ENCODE measurements around the gene SPEF1.
"Not testable (repeated sequence)": the region's sequence is repeated elsewhere in the genome, so short reads cannot be mapped to it uniquely, and the experiment has no call there.

Gene SPEF1

DNA sequence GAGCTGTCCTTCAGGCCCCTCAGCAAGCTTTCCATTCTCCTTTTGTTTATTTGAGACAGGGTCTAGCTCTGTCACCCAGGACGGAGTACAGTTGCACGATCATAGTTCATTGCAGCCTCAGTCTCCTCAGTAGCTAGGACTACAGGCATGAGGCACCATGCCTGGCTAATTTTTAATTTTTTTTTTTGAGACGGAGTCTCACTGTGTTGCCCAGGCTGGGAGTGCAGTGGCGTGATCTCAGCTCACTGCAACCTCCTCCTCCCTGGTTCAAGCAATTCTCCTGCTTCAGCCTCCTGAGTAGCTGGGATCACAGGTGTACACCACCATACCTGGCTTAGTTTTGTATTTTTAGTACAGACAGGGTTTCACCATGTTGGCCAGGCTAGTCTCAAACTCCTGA, 8.0 kb upstream of the SPEF1 start:
- in situ Hi-C loops (cut with MboI; ENCODE audit: low sequenced_read_pairs) = not testable (repeated sequence)

DNA sequence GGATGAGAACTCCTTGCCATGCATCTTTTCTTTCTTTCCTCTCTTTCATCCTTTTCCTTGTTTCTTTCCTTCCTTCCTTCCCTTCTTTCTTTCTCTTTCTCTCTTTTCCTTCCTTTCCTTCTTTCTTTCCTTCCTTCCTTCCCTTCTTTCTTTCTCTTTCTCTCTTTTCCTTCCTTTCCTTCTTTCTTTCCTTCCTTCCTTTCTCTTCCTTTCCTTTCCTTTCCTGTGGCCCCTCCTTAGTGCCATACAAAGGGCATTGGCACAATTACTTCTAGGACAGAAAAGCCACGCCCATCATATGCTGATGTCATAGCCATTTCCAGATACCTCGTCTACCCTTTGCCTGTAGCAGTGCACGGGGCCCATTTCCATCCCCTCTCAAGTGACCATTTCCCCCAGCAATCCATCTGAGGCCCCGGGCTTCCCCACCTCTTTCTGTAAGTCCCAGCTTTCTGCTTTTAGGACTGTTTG, 7.5 kb upstream of the SPEF1 start:
- in situ Hi-C loops (cut with MboI; ENCODE audit: low sequenced_read_pairs) = no loop called here

DNA sequence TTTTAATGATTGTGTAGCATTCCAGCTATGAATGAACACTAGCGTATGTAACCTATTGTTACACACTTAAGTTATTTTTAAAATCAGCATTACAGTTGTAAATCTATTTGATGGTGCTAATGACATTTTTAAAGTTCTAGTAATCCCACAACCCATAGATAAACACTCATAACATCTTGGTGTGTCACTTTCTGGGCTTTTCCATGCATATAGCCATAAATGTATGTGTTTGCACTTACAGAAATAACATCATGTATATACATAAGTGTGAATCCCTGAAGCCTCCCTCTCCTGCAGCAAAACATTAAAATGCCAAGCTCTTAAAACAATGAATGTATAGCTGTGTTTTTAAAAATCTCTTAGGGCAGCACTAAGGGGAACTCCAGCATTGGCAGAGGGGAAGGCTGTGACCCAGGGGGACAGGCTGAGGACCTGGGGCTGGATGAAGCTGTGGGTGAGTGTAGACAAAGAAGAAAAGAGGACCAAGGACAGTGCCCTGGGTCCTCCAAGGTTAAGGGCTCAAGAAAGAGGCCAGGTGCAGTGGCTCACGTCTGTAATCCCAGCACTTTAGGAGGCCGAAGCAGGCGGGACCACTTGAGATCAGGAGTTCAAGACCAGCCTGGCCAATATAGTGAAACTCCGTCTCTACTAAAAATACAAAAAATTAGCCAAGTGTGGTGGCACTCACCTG, 6.2 kb upstream of the SPEF1 start:
- in situ Hi-C loops (cut with MboI; ENCODE audit: low sequenced_read_pairs) = no loop called here

DNA sequence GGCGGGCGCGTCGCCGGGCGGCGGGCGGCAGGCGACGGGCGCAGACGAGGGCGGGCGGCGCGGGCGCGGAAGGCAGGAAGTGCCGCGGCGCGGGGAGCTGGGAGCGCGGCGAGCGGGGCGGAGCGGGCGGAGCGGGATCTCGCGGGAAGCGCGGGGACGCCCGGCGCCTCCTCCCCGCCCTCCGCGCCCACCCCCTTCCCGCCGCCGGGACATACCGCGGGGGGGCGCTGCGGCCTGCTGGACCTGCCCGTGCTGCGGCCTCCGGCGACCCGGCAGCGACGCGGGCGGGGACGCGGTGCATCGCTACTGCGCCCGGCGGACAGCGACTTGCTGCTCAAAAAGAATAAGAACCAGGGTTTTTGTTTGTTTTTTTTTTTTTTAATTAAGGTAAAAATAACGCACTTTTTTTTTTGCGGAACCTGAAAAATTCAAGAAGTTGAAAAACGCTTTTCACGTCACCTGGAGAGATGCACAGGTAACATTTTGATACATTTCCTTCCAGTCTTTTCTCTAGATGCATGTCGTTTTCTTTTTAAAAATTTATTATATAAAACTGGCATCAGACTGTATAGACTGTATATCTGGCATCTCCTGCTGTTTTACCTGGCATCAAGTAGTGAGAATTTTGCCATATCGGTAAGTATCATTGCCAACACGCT, 5.5 kb upstream of the SPEF1 start, which contains the start of gene CENPB:
Gene CENPB (minus strand): TSS at position 76 of the 659 bp plus-strand sequence. CDS start 257 bp downstream, outside the sequence.
- in situ Hi-C loops (cut with MboI; ENCODE audit: low sequenced_read_pairs) = no loop called here

DNA sequence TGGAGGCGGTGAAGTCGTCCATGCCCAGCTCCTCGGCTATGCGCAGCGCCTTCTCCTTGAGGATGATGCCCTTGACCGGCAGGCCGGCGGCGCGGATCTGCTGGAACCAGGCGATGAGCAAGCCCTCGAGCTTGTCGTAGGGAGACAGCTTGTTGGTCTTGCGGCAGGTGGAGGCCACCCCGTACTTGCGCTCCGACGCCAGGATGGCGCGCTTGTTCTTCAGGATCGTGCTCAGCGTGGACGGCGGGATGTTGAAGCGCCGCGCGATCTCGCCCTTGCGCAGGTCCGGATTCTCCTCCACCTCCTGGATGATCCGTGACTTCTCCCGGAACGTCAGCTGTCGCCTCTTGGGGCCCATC, 4.9 kb upstream of the SPEF1 start:
- in situ Hi-C loops (cut with MboI; ENCODE audit: low sequenced_read_pairs) = no loop called here

DNA sequence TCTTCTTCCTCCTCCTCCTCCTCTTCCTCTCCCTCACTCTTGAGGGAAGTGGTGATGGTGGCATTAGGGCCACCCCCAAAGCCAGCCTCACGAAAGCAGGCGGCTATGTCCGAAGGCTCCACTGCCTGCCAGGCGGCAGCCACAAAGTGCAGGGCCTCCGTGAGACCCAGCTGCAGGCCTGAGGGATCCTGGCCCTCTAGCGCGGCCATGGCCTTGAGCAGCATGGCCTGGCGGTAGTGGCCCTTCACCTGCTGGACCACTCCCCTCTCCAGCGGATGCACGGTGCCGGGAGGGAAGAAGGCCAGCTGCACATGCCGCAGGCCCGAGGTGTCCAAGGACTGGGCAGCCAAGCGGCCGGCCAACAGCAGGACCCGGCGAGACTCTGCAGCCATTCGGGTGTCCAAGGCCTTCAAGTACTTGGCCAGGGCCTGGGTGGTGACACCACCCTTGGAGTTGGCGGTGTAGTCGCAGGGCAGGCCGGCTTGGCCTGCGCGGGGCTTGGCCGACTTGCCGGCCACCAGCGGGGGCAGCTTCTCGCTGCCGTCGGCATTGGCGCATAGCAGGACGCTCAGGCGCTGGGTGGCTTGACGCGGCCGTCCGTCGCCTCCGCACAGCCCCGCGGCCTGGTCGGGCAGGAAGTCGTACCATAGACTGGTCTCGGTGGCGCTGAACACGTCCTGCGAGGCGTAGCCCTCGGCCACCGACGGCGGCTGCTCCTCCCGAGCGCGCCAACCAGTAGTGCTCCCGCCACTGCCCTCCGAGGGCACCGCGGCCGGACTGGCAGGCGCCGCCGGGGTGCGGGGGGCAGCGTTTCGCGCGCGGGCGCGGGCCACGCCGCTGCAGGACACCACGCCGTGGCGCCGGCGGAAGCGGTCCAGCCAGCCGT, 4.2 kb upstream of the SPEF1 start:
- in situ Hi-C loops (cut with MboI; ENCODE audit: low sequenced_read_pairs) = no loop called here

DNA sequence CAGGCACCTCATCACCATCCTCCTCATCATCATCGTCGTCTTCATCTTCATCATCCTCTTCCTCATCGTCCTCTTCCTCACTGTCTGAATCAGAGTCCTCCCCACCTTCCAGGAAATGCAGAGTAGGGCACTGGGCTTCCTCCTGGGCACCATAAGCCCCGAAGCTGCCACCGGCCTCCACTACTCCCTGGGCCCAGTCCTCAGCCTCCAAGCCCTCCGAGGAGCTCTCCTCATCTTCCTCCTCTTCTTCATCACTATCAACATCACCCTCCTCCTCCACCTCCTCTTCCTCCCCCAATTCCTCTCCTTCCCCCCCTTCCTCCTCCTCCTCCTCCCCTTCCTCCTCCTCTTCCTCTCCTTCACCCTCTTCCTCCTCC, 3.6 kb upstream of the SPEF1 start:
- in situ Hi-C loops (cut with MboI; ENCODE audit: low sequenced_read_pairs) = no loop called here

DNA sequence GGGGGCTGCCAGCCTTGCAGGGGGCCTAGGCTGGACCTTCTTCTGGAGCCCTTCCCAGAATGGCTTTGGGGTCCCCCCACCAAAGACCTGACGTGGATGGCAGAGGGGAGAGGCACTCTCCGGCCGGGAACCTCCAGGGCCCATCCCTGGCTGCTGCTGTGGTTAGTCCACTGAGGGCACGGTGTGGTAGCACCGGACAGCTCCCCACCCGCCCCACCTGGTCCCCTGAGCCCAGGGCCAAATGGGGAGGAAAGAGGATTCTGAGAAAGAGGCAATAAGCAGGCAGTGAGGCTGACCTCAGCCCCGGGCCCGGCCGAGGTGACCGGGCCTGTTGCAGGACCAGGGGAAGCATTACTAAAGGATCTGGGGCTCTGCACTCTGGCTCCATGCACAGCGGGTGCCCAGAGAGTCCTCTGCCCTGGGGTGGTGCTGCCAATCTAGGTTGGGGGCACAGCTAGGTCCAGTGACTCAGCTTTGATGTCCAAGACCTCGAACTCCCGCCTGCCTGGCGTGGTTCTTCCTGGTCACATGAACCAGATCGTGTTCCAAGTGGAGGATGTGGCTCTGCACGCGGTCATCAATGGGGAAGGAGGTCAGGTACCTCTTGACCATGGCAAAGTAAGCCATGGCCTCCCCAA, 3.1 kb upstream of the SPEF1 start:
- in situ Hi-C loops (cut with MboI; ENCODE audit: low sequenced_read_pairs) = no loop called here

DNA sequence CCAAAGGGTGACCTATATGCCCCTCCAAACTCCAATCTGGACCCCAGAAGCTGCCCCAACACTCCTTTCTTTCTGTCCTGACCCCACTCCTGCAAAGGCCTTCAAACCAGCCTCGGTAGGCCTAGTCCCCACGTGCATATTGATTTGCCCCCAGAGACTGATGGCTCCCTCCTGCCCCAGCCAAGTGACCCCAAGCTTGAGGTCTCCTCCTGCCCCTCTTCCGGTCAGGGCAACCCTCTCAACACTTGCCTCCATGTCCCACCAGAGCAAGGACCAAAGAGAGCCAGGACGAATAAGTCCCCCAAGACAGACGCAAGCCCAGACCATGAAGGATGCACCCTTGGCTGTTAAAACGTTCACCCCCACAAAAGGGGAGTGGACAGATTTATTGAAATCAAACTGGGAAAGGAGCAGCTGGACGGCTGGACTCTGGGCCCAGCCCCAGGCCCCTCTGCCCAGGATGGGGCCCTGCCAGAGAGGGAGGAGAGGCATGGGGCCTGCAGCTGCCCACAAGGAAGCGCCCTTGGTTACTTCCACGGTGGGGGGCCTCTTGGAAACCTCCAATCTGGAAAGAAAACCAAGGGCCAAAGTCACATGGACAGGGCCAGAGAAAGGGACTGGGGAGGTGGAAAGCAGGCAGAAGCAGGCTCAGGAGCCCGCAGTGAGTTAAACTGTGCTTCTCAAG, 2.4 kb upstream of the SPEF1 start:
- in situ Hi-C loops (cut with MboI; ENCODE audit: low sequenced_read_pairs) = no loop called here

DNA sequence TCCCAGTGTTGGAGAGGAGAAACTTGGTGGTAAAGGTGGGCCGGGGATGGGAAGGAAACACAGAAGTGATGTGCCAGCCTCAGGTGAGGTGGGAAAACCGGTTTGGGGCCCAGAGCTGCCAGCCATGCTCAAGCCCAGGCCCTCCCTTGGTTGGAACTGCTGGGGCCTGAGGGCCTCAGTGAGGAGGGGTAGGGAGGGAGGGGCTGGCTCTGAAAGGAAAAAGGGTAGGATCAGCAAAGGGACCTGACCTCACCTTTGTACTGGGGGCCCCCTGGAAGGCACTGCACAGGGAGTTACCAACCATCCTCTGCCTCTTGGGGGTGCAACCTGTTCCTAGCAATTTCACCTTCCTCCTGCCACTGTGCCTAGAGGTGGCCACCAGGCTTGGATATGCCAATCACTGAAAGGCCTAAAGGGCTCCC, 1.8 kb upstream of the SPEF1 start:
- in situ Hi-C loops (cut with MboI; ENCODE audit: low sequenced_read_pairs) = no loop called here

DNA sequence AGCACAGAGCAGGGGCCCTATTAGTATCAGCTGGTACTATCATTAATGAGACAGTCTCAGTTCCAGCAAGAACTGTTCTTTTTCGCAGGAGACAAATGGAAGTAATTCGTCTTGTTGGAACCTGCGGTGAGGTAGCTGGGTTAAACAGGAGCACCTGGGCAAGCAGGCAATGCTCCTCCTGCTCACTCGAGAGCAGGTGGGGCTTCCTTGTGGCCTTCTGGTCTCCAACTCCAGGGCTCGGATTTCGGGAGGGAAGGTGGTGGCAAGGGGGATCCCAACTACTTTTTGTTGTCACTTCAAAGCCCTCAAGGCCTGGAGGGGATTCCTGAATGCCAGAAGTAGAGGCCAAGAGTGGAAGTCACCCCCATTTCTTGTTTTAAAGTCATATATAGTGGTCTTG, 1.3 kb upstream of the SPEF1 start:
- in situ Hi-C loops (cut with MboI; ENCODE audit: low sequenced_read_pairs) = no loop called here

DNA sequence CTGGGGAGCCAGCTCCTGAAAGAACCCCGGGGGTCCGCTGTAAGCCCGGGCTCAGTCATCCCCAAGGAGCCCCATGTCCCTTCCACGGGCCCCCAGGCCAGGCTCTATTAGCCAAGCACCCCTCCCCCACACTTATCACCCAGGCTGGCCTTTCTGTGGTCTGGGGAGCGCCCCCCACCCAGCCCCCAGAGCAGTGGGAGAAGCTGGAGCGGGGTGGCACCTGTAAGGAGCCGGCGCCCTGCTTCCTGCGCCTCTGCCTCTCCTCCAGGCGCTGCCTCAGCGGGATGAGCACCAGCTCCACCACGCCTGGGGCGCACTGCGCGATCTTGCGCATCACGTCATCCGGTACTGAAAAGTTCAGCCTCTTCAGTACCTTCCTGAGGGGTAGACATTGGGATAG, 2.3 kb downstream of the SPEF1 start:
- in situ Hi-C loops (cut with MboI; ENCODE audit: low sequenced_read_pairs) = no loop called here

DNA sequence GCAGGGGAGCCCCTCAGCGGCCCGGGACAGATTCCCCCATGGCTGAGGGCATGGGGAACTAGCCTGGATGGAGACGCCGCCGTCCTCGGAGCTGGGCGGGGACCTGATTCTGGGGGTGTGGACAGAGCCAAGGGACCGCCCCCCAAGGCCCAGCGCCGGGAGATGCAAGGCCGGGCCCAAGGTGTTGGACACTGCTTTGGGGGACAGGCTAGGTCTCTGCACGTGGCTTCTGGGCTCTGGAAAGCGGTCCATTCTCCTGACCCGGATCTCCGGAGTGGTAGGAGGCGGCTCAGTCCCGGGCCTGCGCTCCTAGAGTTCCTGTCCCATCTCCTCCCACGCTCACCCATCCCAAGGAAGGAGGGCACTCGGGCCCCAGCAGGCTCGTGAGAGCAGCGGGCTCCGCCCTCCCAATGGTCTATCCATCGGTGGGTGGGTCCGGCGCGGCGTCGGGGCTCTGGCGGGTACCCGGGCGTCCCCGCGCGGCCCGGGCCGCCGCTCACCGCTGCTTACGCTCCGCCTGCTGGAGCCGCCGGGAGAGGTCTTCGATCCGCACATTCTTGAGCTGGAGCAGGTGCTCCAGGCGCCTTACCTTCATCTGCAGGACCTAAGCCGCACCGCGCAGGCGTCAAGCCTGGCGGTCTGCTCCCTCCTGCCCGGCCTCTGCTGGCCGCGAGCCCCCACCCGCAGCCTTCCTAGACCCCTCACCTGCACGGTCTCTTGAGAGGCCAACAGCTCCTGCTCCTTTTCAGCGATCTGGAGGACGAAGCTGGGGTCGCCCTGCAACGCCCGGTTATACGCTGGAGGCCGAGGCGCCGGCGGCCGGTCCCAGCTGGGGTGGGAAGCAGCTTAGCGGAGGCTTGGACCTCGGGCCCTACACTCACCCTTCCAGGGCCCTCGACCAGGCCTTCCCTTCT, 3.3 kb downstream of the SPEF1 start:
- in situ Hi-C loops (cut with MboI; ENCODE audit: low sequenced_read_pairs) = no loop called here

DNA sequence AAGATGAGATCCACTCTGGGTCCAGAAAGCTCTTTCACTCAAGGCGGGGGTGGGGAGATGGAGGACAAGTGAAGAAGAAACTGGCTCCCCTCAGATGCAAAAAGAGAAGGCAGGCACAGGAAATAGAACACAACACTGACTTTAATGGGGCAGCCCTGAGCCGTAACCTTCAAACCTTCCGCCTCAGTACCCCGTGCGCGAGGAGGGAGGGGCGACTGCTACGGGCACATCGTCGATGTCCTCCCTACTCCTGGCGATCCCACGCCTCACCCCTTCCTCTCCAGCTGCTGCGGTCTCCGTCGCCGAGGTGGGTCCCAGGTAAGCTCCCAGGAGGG, 3.9 kb downstream of the SPEF1 start:
- in situ Hi-C loops (cut with MboI; ENCODE audit: low sequenced_read_pairs) = no loop called here

DNA sequence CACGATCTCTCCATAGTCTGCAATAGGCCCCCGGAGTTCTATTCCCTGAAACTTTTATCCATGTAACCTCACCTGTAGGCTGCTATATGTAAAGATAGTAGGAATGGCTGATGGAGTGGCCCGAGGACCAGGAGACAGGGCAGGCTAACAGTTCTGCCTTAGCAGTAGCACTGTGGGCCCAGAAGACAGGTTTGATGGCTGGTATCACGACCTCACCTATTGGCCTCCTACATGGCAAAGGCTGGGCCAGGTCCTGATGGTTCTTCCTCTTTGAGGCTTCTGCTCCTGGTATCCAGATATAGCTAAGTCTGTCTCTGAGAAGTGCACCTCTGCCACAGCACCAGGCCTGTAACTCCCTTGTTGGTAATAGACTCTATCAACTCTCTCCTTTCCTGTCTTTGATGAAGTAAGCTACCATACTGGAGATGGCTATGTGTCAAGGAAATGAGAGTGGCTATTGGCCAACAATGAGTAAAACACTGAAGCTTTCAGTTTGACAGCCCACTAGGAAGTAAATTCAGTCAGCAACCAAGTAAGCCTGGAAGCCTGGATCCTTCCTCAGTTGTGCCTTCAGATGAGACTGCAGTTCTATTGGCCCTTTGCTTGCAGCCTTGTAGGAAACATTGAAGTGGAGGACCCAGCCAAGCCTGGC, 5.7 kb downstream of the SPEF1 start:
- in situ Hi-C loops (cut with MboI; ENCODE audit: low sequenced_read_pairs) = no loop called here

DNA sequence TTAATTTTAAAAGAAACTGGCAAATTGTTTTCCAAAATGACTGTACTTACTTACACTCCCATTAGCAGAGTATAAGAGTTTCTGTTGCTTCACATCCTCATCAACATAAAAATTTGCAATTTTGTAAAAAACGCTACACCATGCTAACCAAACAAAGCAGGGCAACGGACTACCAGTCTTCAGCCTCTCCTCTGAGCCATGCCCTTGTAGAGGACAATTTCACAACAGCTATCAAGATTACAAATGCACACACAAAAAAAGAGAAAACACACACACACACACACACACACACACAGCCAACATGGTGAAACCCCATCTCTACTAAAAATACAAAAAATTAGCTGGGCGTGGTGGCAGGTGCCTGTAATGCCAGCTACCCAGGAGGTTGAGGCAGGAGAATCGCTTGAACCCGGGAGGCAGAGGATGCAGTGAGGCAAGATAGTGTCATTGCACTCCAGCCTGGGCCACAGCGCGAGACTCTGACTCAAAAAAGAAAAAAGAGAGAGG, 9.6 kb downstream of the SPEF1 start:
- in situ Hi-C loops (cut with MboI; ENCODE audit: low sequenced_read_pairs) = no loop called here

DNA sequence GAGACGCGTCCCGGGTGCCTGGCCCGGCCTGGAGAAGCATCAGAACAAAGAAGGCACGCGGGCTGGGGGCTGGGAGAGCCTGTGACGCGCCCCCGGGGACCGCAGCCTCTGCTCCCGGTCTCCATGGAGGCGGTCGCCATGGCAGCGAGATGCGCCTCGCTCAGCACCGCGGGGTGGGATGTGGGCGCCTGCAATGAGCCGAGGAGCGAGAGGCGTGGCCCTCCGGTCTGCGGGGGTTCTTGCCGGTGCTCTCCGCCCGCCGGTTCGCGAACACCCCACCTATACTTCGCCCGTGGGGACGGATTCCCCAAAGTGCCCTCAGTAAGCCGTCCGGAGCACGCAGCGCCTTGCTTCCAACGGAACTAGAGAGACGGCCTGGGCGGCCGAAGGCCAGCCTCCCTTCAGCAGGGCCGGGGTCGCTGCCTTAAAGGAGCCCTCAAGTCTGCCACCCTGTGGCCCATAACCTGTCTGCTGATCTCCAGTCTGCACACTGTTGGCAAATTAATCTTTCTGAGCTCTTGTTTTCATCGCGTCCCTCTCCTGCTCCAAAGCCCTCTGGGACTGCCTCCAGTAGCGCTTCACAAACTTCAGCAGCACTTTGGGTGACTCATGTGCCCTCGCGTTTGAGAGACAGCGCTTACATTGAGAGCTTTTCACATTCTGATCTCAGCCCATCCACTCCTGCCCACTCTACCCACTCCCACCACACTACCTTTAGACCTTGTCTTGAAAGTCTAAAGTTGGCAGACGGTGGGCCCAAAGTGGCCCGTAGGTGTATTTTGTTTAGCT, 12.7 kb downstream of the SPEF1 start:
- in situ Hi-C loops (cut with MboI; ENCODE audit: low sequenced_read_pairs) = no loop called here
